ENCODE measurements around the gene POU2F1.
"Not testable (repeated sequence)": the region's sequence is repeated elsewhere in the genome, so short reads cannot be mapped to it uniquely, and the experiment has no call there.

The POU2F1 gene

GRCh38 chr1:167205306-167206050 is 15.2 kb upstream of the POU2F1 start:
- not testable (repeated sequence) for DNase-seq

- DNase-seq = no peak
Observed at GRCh38 chr1:167206166-167206835, 14.4 kb upstream of the POU2F1 start.

GRCh38 chr1:167207940-167208623 is 12.6 kb upstream of the POU2F1 start:
- no peak for DNase-seq

- no peak for DNase-seq
Observed at GRCh38 chr1:167208624-167208976, 12.1 kb upstream of the POU2F1 start.

- no peak for DNase-seq
Observed at GRCh38 chr1:167209044-167209443, 11.6 kb upstream of the POU2F1 start.

- DNase-seq = no peak
Observed at GRCh38 chr1:167210966-167211674, 9.6 kb upstream of the POU2F1 start.

GRCh38 chr1:167212025-167212424 is 8.7 kb upstream of the POU2F1 start:
- DNase-seq = no peak

GRCh38 chr1:167216809-167217208 is 3.9 kb upstream of the POU2F1 start:
- DNase-seq = no peak

- no peak for DNase-seq
Observed at GRCh38 chr1:167219194-167219593, 1.5 kb upstream of the POU2F1 start.

- DNase-seq = peak; percentile 84
Observed at GRCh38 chr1:167219646-167220536, 795 bp upstream of the POU2F1 start.

GRCh38 chr1:167221126-167221737 is 546 bp downstream of the POU2F1 start:
- DNase-seq = no peak

GRCh38 chr1:167221738-167222610 is 1.3 kb downstream of the POU2F1 start:
- peak; percentile 52 for DNase-seq

GRCh38 chr1:167223144-167224103 is 2.7 kb downstream of the POU2F1 start:
- DNase-seq = peak; percentile 44

- DNase-seq = not testable (repeated sequence)
Observed at GRCh38 chr1:167224734-167225235, 4.1 kb downstream of the POU2F1 start.

- DNase-seq = no peak
Observed at GRCh38 chr1:167225920-167226319, 5.2 kb downstream of the POU2F1 start.

- DNase-seq = no peak
Observed at GRCh38 chr1:167227934-167228378, 7.3 kb downstream of the POU2F1 start.

GRCh38 chr1:167229719-167230385 is 9.2 kb downstream of the POU2F1 start:
- DNase-seq = no peak

GRCh38 chr1:167230437-167230836 is 9.8 kb downstream of the POU2F1 start:
- no peak for DNase-seq

Measured in NCI-H2227 treated with DMSO at 0.1 percent for 48 hours (cell line).